SJCRH30 (cell line): ENCODE data around the gene DMAC2L. TPM values are rescaled to one million over a fixed set of nuclear protein-coding genes. Genes with fewer than 3 reads are reported as not detected.
"Not testable (repeated sequence)": the region's sequence is repeated elsewhere in the genome, so short reads cannot be mapped to it uniquely, and the experiment has no call there.

Source experiments
- DNase-seq, 2 experiments: peaks; one replicate each; pipeline ENCODE4 v3.0.0-alpha.2; 2015 to 2020
- H3K27ac ChIP-seq: fragments of 250-450 bp; sonication (Bioruptor Pico); 2 replicates; pipeline ENCODE4 v1.5.1; 2020; ENCODE audit warnings: mild to moderate bottlenecking, moderate library complexity
- H3K27me3 ChIP-seq: fragments of 250-450 bp; sonication (Bioruptor Pico); 2 replicates; pipeline ENCODE4 v1.5.1; 2020; ENCODE audit warnings: mild to moderate bottlenecking, moderate library complexity
- H3K36me3 ChIP-seq: fragments of 250-450 bp; sonication (Bioruptor Pico); 2 replicates; pipeline ENCODE4 v1.5.1; 2020; ENCODE audit warnings: mild to moderate bottlenecking, moderate library complexity
- H3K4me1 ChIP-seq: fragments of 250-450 bp; sonication (Bioruptor Pico); 2 replicates; pipeline ENCODE4 v1.5.1; 2020; ENCODE audit warnings: mild to moderate bottlenecking, moderate library complexity
- H3K4me3 ChIP-seq: fragments of 250-450 bp; sonication (Bioruptor Pico); 2 replicates; pipeline ENCODE4 v1.5.1; 2020; ENCODE audit warnings: mild to moderate bottlenecking, moderate library complexity
- H3K9me3 ChIP-seq: fragments of 250-450 bp; sonication (Bioruptor Pico); replicated peaks from 2 replicates; pipeline ENCODE4 v1.5.1; 2020; ENCODE audit warnings: mild to moderate bottlenecking, moderate library complexity
- total RNA-seq: library from RNA; depleted of rRNA; stranded (reverse); fragments of >200 nt; shearing (Covaris generic); gene quantifications from 2 replicates; pipeline ENCODE4 v1.2.3, GENCODE V29; 2014

DMAC2L gene
- total RNA-seq, 1 experiment from 2014 or later, result 9.8 TPM

GRCh38 chr14:50355692-50356091, 43.6 kb downstream of the DMAC2L start:
- no peak for DNase-seq
- no peaks in the 10 kb centered on the region for H3K9me3 ChIP-seq
- H3K4me1 ChIP-seq, result peaks cover 15% of the 10 kb centered on the region
- no peak overlapping the region for H3K4me3 ChIP-seq
- no peaks in the 10 kb centered on the region for H3K27me3 ChIP-seq
- H3K27ac ChIP-seq, result no peak overlapping the region
- H3K36me3 ChIP-seq, result no peaks in the 10 kb centered on the region

GRCh38 chr14:50356283-50356682, 44.2 kb downstream of the DMAC2L start:
- H3K9me3 ChIP-seq, H3K27ac ChIP-seq, H3K27me3 ChIP-seq, DNase-seq, H3K4me3 ChIP-seq, H3K36me3 ChIP-seq: not testable (repeated sequence)
- peaks cover 11% of the 10 kb centered on the region; the same call in 1 of the 2 replicates for H3K4me1 ChIP-seq

GRCh38 chr14:50357124-50357523, 45.0 kb downstream of the DMAC2L start:
- H3K27me3 ChIP-seq, result no peaks in the 10 kb centered on the region
- no peak overlapping the region for H3K4me3 ChIP-seq
- H3K4me1 ChIP-seq, result peaks cover 6% of the 10 kb centered on the region; the same call in 1 of the 2 replicates
- H3K27ac ChIP-seq, result no peak overlapping the region
- peak; percentile 54 to 64 for DNase-seq
- no peaks in the 10 kb centered on the region for H3K9me3 ChIP-seq
- H3K36me3 ChIP-seq, result no peaks in the 10 kb centered on the region

- Histone ChIP-seq H3K27ac (no peak overlapping the region), H3K36me3 (no peaks in the 10 kb centered on the region), H3K9me3 (no peaks in the 10 kb centered on the region), H3K27me3 (no peaks in the 10 kb centered on the region), H3K4me1 (peaks cover 6% of the 10 kb centered on the region; the same call in 1 of the 2 replicates), H3K4me3 (no peak overlapping the region)
- no peak for DNase-seq
These were observed 45.8 kb downstream of the DMAC2L start for GRCh38 chr14:50357753-50358395.

GRCh38 chr14:50359631-50360030, 47.5 kb downstream of the DMAC2L start:
- H3K4me1 ChIP-seq, result peaks cover under 1% of the 10 kb centered on the region; the same call in 1 of the 2 replicates
- no peak for DNase-seq
- H3K27ac ChIP-seq, result no peak overlapping the region
- no peaks in the 10 kb centered on the region for H3K9me3 ChIP-seq
- H3K27me3 ChIP-seq, result no peaks in the 10 kb centered on the region
- H3K36me3 ChIP-seq, result no peaks in the 10 kb centered on the region
- no peak overlapping the region for H3K4me3 ChIP-seq

GRCh38 chr14:50360093-50360492, 48.0 kb downstream of the DMAC2L start:
- no peaks in the 10 kb centered on the region for H3K9me3 ChIP-seq
- H3K27ac ChIP-seq, result no peak overlapping the region
- no peak overlapping the region for H3K4me3 ChIP-seq
- H3K4me1 ChIP-seq, result no peaks in the 10 kb centered on the region
- no peak for DNase-seq
- H3K27me3 ChIP-seq, result no peaks in the 10 kb centered on the region
- H3K36me3 ChIP-seq, result no peaks in the 10 kb centered on the region

GRCh38 chr14:50360851-50361250, 48.7 kb downstream of the DMAC2L start:
- Histone ChIP-seq H3K4me3 (no peak overlapping the region), H3K4me1 (no peaks in the 10 kb centered on the region), H3K36me3 (no peaks in the 10 kb centered on the region), H3K27ac (no peak overlapping the region), H3K9me3 (no peaks in the 10 kb centered on the region), H3K27me3 (no peaks in the 10 kb centered on the region)
- no peak for DNase-seq

- H3K36me3 ChIP-seq, H3K4me3 ChIP-seq, H3K9me3 ChIP-seq, H3K27ac ChIP-seq, H3K27me3 ChIP-seq, DNase-seq, H3K4me1 ChIP-seq: not testable (repeated sequence)
These were observed 49.6 kb downstream of the DMAC2L start for GRCh38 chr14:50361473-50362403.

GRCh38 chr14:50362764-50363713, 50.9 kb downstream of the DMAC2L start:
- no peaks in the 10 kb centered on the region for H3K36me3 ChIP-seq
- no peaks in the 10 kb centered on the region for H3K27me3 ChIP-seq
- H3K9me3 ChIP-seq, result no peaks in the 10 kb centered on the region
- DNase-seq, result no peak
- no peak overlapping the region for H3K27ac ChIP-seq
- H3K4me3 ChIP-seq, result no peak overlapping the region
- no peaks in the 10 kb centered on the region for H3K4me1 ChIP-seq

GRCh38 chr14:50363714-50364111, 51.6 kb downstream of the DMAC2L start:
- H3K4me1 ChIP-seq, result no peaks in the 10 kb centered on the region
- H3K9me3 ChIP-seq, result no peaks in the 10 kb centered on the region
- no peak overlapping the region for H3K27ac ChIP-seq
- no peak overlapping the region for H3K4me3 ChIP-seq
- H3K36me3 ChIP-seq, result no peaks in the 10 kb centered on the region
- no peaks in the 10 kb centered on the region for H3K27me3 ChIP-seq
- no peak for DNase-seq

- H3K4me3 ChIP-seq, result no peak overlapping the region
- H3K27me3 ChIP-seq, result no peaks in the 10 kb centered on the region
- H3K36me3 ChIP-seq, result no peaks in the 10 kb centered on the region
- no peaks in the 10 kb centered on the region for H3K9me3 ChIP-seq
- no peak for DNase-seq
- H3K27ac ChIP-seq, result no peak overlapping the region
- H3K4me1 ChIP-seq, result no peaks in the 10 kb centered on the region
These were observed 52.7 kb downstream of the DMAC2L start for GRCh38 chr14:50364792-50365191.

GRCh38 chr14:50365572-50365971, 53.4 kb downstream of the DMAC2L start:
- not testable (repeated sequence) for H3K27me3 ChIP-seq, H3K36me3 ChIP-seq, H3K9me3 ChIP-seq, H3K27ac ChIP-seq, H3K4me1 ChIP-seq, DNase-seq, H3K4me3 ChIP-seq

- Histone ChIP-seq H3K27ac (no peak overlapping the region), H3K27me3 (no peaks in the 10 kb centered on the region), H3K9me3 (no peaks in the 10 kb centered on the region), H3K4me3 (no peak overlapping the region), H3K36me3 (no peaks in the 10 kb centered on the region), H3K4me1 (no peaks in the 10 kb centered on the region)
- no peak for DNase-seq
These were observed 54.0 kb downstream of the DMAC2L start for GRCh38 chr14:50366115-50366514.

GRCh38 chr14:50366589-50366988, 54.5 kb downstream of the DMAC2L start:
- H3K27ac ChIP-seq, result no peak overlapping the region
- H3K27me3 ChIP-seq, result no peaks in the 10 kb centered on the region
- no peaks in the 10 kb centered on the region for H3K36me3 ChIP-seq
- no peaks in the 10 kb centered on the region for H3K4me1 ChIP-seq
- H3K9me3 ChIP-seq, result no peaks in the 10 kb centered on the region
- no peak for DNase-seq
- no peak overlapping the region for H3K4me3 ChIP-seq
